GM21515 (cell line): Measurements from ENCODE around the gene CNTNAP1.
"Not testable (repeated sequence)": the region's sequence is repeated elsewhere in the genome, so short reads cannot be mapped to it uniquely, and the experiment has no call there.

ENCODE experiments used
- ATAC-seq: cut with Tn5 transposase; IDR thresholded peaks from one replicate; pipeline ENCODE4 v1.9.1; 2021; ENCODE audit not compliant: unreplicated experiment

CNTNAP1 gene

DNA sequence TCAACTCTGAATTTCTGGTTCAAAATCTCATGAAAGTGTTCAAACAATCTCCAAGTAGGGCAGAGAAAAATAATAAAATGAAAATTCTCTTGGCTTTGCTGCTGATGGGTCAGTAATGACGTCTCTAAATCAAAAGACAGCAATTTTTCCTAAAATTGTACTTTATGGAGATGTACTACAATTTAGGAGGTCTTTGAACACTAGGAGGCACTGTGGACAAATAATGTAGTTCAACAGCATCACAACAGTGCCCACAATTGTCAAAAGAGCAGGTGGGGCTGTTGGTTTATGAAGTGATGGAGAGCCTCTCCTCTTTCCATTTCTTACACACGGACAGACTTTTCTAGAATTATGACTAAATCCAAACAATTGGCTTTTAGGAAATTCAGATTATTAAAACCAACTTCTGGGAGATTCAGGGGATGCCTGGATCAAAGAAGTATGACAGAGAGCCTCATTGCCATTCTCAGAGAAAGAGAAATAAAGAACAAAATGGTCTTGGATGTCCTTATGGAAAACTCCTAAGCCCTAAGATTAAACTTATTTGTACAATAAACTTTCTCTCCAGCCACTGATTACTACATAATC, 38.8 kb downstream of the CNTNAP1 start:
- no peak for ATAC-seq

DNA sequence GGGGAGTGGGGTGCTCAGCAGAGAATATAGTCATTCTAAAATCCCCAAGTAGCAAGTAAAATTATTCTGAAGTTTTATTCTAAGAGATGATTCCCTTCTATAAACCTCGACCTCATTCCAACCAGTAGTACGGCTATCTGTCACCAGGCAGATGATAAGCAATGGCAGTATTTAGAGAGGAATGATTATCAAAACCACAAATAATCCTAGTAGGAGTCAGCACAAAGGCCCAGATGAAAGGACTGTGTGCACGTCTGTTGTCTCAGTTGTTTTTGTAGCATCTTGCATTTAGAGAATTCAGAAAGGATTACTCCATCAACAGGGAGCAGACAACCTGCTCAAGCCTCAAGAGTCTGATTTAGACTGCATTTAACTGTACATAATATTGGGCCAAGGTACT, 41.3 kb downstream of the CNTNAP1 start:
- ATAC-seq = no peak

DNA sequence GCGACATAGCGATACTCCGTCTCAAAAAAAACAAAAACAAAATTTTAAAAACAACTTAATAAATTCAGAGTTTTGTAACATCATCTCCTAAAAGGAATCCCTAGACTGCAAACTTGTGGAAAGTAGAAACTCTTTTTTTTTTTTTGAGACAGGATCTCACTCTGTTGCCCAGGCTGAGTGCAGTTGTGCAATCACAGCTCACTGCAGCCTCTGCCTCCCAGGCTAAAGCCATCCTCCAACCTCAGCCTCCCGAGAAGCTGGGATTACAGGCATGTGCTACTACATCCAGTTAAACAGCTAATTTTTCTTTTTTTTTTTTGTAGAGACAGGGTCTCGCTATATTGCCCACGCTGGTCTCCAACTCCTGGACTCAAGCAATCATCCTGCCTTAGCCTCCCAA, 42.8 kb downstream of the CNTNAP1 start:
- no peak for ATAC-seq

DNA sequence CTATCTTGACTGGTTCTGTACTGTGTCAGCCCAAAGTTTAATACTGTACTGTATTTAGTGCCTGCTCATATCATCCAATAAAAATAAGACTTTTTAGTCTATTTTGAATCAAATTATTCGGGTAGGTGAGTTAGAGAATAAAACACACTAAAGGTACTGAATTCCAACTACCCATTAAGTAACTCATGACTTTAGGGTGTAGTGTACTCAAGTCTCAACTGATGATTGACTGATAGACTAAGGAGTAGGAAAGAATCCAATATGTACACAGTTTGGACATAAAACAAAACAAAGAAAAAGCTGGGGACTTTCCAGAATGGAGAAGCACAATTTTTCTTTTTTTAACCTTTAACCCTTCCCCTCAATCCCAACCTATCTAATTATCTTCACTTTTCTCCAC, 58.4 kb downstream of the CNTNAP1 start:
- no peak for ATAC-seq

DNA sequence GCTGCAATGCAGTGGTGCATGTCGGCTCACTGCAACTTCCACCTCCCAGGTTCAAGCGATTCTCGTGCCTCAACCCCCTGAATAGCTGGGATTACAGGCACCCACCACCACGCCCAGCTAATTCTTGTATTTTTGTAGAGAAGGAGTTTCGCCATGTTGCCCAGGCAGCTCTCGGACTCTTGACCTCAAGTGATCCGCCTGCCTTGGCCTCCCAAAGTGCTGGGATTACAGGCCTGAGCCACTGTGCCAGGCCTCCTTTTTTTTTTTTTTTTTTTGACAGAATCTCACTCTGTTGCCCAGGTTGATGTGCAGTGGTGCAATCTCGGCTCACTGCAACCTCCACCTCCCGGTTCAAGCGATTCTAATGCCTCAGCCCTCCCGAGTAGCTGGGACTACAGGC, 60.6 kb downstream of the CNTNAP1 start:
- not testable (repeated sequence) for ATAC-seq

DNA sequence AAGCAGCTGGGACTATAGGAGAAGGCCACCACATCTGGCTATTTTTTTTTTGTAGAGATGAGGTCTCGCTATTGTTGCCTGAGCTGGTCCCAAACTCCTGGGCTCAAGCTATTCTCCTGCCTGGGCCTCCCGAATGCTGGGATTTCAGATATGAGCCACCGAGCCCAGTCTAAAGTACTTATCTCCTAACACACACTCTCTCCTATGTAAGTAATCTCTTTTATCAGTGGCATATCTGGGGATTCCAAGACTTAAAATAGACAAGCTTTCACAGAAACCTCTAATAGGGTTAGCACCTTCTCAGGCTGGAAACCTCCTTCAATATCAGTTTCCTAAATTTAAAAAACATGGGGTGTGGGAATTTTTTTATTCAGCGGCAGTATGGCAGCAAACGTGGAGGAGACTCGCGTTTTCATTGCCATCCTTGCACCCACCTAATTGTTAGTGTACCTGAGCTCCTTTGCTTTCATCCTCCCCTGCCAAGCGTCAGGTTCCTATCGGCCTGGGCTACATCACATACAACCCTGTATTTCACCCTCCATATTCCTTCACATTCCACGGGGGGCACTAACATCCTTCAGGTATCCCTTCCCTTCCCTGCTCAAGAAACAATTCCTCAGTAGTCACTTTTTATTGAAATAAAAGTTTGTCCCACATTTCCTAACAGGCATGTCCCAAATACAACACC, 61.4 kb downstream of the CNTNAP1 start:
- ATAC-seq = no peak

DNA sequence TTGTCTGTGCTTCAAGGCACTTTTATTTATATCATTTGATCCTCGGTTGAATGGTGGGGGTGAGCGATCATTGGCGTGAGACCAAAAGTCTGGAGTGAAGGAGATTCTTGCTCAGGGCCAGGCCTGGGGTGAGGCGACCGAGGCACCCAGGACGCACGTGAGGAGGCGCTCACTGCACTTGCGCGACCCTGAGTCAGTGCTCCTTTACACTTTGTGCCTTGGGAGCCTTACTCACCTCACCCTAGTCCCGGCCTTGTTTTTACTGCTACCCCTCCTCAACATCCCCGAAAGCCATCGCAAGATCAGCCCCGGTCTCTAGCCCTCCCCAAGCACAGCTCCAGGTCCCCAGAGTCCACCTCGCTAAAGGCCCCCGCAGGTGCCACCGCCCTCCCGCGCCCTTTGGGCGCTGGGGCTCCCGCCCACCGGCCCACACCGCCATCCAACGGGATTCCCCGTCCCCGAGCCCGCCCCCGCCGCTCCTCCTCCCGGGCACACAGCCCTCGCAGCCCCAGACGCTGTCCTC, 62.0 kb downstream of the CNTNAP1 start:
- ATAC-seq = peak; percentile 18

DNA sequence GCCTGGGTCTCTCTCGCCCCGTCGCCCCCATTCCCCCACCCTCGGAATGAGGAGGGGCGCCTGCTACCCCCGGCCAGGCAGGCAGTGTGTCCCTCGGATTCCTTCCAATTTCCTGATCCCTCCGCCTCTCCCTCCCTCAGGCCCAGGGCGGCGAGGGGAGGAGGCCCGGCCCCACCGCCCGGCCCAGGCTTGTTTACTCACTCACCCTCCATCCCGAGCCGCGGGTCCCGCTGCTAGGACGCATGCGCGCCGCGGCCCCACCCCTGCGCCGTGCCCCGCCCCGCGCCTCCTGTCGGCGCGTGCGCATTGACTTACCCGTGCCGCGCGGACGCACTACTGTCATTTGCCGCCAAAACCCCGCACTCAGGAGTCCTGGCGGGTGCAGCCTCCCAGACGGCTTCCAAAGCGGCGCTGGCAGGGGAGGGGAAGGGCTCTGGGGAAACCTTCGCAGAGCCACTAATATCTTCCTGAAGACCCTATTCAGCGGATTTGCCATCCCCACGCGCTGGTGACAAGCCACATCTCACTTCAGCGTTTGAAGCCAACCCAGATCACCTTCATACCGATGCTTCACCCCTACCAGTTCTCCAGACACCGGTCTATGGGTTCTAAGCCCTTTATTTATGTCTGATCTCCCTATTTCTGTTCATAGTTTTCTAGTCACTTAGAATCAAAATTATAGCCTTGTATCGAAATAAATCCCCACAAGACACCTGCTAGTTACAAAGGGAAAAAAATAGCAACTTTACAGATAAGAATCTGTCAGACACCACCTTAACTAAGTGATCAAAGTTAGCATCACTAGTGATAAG, 62.7 kb downstream of the CNTNAP1 start, which contains the start of gene EZH1:
Gene EZH1, minus strand, starts transcription at position 235 of the 812 bp plus-strand sequence. CDS start 16,099 bp downstream, outside the sequence.
- ATAC-seq = peak; percentile 81

DNA sequence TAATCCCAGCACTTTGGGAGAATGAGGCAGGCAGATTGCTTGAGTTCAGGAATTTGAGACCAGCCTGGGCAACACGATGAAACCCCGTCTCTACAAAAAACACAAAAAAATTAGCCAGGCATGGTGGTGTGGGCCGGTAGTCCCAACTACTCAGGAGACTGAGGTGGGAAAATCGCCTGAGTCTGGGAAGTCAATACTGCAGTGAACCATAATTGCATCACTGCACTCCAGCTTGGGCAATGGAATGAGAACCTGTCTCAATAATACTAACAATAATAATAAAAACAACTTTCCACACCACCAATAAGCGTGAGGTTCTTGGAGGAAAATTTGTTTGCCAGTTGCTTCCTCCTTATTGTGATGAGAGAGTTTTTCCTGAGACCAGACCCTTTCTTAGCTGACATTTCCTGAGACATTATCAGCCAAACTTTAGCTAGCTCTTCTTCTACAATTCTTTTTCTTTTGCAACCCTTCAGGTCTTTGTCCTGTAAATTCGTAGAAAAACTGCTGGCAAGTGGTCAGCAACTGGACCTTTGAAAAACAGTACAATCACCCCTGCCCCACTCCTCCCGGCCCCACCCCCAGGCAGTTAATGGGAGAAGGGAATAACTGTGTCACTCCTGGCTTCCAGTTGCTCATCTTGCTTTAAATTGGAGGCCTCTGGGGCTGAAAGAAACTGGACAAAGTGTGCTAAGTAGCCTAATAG, 66.0 kb downstream of the CNTNAP1 start:
- no peak for ATAC-seq

DNA sequence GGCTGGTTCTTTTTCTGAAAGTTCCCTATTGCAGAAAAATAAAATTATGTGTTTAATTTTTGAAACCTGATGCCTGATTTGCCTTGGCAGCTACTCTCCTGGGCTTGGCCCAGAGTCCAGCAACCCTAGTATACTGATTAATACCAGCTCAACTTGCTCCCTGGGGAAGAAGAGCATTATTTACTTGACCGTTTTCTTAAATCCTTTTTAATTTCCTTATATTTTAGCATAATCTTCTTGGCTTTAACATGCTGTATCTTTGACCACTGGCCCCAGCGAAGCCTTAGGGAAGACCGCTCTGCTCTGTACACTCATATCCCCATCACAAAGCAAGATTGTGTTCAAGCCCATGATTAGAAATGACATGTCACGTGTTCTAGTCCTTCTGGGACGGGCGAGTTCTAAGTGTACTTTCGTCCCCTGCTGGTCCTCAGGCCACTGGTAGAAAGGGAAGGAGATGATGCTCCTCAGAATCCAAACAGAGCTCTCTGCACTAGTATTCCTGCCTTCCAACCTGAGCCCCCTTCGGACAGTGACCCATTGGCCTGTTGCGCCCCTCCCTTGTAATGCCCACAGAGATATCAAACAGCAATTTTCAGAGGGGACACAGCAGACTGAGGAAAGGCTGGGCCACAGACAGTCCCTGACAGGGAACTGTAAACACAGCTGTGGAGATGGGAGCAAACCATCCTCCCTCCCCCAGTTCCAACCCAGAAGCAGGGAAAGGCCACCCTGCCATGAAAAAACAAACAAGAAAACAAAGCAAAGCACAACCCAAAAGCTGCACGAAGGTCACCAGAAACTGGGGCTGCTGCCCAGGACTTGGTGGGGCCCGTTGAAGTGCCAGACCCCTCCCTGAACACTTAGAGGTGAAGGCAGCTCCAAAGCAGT, 66.8 kb downstream of the CNTNAP1 start:
- no peak for ATAC-seq
